Suppressor macrophage treated with lipopolysaccharide for 1 hour (primary cell): ENCODE data around the gene MYOF.

ENCODE experiments used
- DNase-seq, 3 donors: peaks; one replicate each; pipeline ENCODE4 v3.0.0-alpha.2; 2020 to 2022

Gene MYOF

GRCh38 chr10:93280699-93281366, 201.3 kb downstream of the MYOF start:
- DNase-seq = no peak

- no peak for DNase-seq
These were observed 201.9 kb downstream of the MYOF start for GRCh38 chr10:93280121-93280698.

GRCh38 chr10:93277360-93277759, 204.8 kb downstream of the MYOF start:
- no peak for DNase-seq

- no peak for DNase-seq
These were observed 207.7 kb downstream of the MYOF start for GRCh38 chr10:93274419-93274818.

GRCh38 chr10:93272884-93273675, 209.1 kb downstream of the MYOF start:
- DNase-seq = no peak

GRCh38 chr10:93271347-93271746, 210.8 kb downstream of the MYOF start:
- no peak for DNase-seq

- no peak for DNase-seq
These were observed 212.9 kb downstream of the MYOF start for GRCh38 chr10:93269281-93269680.

- DNase-seq = no peak
These were observed 214.1 kb downstream of the MYOF start for GRCh38 chr10:93268021-93268420.

GRCh38 chr10:93267521-93267920, 214.6 kb downstream of the MYOF start:
- no peak for DNase-seq

- DNase-seq = no peak
These were observed 215.3 kb downstream of the MYOF start for GRCh38 chr10:93266858-93267257.

- no peak for DNase-seq
These were observed 220.0 kb downstream of the MYOF start for GRCh38 chr10:93261961-93262610.

GRCh38 chr10:93261089-93261488, 221.0 kb downstream of the MYOF start:
- no peak for DNase-seq

GRCh38 chr10:93259126-93259525, 223.0 kb downstream of the MYOF start:
- DNase-seq = no peak
